ENCODE measurements around the gene POLR3E. TPM values are rescaled to one million over a fixed set of nuclear protein-coding genes. Genes with fewer than 3 reads are reported as not detected.

Gene POLR3E
- polyA plus RNA-seq, 3 donors = 50.7 to 67.6 (median 61.0) TPM

GRCh38 chr16:22313876-22314470 lies 16.8 kb downstream of the POLR3E start:
- no peak for DNase-seq

GRCh38 chr16:22314661-22315626 lies 17.7 kb downstream of the POLR3E start:
- no peak for DNase-seq

- no peak for DNase-seq
Observed at GRCh38 chr16:22315979-22316378, 18.8 kb downstream of the POLR3E start.

- no peak for DNase-seq
Observed at GRCh38 chr16:22316411-22316811, 19.2 kb downstream of the POLR3E start.

GRCh38 chr16:22317001-22317530 lies 19.9 kb downstream of the POLR3E start:
- no peak for DNase-seq

GRCh38 chr16:22317625-22318024 lies 20.4 kb downstream of the POLR3E start:
- DNase-seq = no peak

GRCh38 chr16:22318690-22319358 lies 21.6 kb downstream of the POLR3E start:
- DNase-seq = no peak

- no peak for DNase-seq
Observed at GRCh38 chr16:22320572-22321339, 23.5 kb downstream of the POLR3E start.

- DNase-seq = peak; percentile 68
Observed at GRCh38 chr16:22321340-22322001, 24.3 kb downstream of the POLR3E start.

GRCh38 chr16:22322021-22322471 lies 24.8 kb downstream of the POLR3E start:
- DNase-seq = no peak

GRCh38 chr16:22322741-22323140 lies 25.5 kb downstream of the POLR3E start:
- no peak for DNase-seq

GRCh38 chr16:22323173-22323958 lies 26.2 kb downstream of the POLR3E start:
- DNase-seq = no peak

- no peak for DNase-seq
Observed at GRCh38 chr16:22323959-22324786, 27.0 kb downstream of the POLR3E start.

GRCh38 chr16:22324787-22325597 lies 27.8 kb downstream of the POLR3E start:
- no peak for DNase-seq

GRCh38 chr16:22325598-22326368 lies 28.6 kb downstream of the POLR3E start:
- no peak for DNase-seq

GRCh38 chr16:22326369-22326652 lies 29.1 kb downstream of the POLR3E start:
- no peak for DNase-seq

- DNase-seq = no peak
Observed at GRCh38 chr16:22326771-22327445, 29.7 kb downstream of the POLR3E start.

Data from renal pelvis (tissue), 4 donors.